Measurements from ENCODE around the gene CMIP.
"Not testable (repeated sequence)": the region's sequence is repeated elsewhere in the genome, so short reads cannot be mapped to it uniquely, and the experiment has no call there.

The CMIP gene

DNA sequence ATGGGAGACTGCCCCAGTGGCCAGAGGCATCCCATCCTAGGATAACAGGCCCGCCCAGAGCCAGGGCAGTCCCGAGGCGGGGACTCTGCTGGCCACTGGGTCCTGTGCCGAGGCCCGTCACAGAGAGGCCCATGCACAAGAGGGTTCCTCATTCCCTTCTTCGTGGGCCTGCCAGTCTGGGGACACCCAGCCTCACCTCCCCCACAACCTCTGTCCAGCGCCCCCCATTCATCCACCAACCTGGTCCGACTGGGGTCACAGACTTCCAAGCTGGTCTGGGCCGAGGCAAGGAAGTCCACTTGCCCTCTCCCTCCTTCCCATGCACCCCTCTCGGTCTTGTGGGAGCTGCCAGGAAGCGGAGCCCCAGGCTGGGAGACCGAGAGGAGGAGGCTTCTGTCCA lies 240.3 kb downstream of the CMIP start:
- Histone ChIP-seq H3K4me1 (no peaks in the 10 kb centered on the region), H3K4me3 (no peak overlapping the region), H3K27ac (no peak overlapping the region), H3K9me3 (no peaks in the 10 kb centered on the region), H3K36me3 (peaks cover 0 to 11% (median 7%) of the 10 kb centered on the region in 3 donors), H3K27me3 (no peaks in the 10 kb centered on the region)
- intact Hi-C loops (cut with DNase I; ENCODE audit: low total_unique reads) = no loop called here
- TF ChIP-seq, protein P1, sequence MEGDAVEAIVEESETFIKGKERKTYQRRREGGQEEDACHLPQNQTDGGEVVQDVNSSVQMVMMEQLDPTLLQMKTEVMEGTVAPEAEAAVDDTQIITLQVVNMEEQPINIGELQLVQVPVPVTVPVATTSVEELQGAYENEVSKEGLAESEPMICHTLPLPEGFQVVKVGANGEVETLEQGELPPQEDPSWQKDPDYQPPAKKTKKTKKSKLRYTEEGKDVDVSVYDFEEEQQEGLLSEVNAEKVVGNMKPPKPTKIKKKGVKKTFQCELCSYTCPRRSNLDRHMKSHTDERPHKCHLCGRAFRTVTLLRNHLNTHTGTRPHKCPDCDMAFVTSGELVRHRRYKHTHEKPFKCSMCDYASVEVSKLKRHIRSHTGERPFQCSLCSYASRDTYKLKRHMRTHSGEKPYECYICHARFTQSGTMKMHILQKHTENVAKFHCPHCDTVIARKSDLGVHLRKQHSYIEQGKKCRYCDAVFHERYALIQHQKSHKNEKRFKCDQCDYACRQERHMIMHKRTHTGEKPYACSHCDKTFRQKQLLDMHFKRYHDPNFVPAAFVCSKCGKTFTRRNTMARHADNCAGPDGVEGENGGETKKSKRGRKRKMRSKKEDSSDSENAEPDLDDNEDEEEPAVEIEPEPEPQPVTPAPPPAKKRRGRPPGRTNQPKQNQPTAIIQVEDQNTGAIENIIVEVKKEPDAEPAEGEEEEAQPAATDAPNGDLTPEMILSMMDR (IDR thresholded peaks at IDR 0.05) = no peak
- no peak for DNase-seq

DNA sequence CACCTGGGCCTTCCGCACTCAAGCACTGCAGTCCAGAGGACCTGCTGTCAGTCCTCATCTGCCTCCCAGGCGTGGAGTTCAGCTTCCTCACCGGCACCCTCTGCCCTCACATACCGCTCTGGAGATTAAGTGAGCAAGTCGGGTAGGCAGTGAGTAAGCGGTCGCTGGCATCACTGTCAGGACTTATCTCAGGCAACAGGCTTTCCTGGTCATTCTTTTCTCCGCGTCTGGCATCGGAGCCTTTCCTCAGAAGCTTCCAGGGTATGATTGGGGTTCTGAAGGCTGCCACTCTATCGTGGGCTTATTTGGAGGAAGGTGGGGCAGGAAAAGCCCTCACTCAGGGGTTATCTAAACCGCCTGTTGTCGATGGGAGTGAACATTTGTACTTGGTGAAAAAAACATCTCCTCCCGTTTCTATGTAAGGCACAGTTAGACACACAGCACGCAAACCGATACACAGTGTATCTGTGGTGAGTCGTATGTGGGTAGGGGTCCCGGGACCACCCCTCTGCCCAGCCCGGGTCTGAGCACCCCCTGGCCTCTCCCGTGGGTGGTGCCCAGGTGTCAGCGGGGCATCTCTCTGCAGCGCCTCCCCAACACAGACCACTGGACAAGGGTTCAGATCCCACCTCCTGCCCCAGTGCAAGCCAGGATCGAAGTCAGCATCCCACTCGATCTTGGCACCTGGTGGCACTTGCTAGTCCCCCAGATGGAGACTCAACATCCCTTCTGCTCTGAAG lies 242.0 kb downstream of the CMIP start:
- H3K4me1 ChIP-seq = no peaks in the 10 kb centered on the region

DNA sequence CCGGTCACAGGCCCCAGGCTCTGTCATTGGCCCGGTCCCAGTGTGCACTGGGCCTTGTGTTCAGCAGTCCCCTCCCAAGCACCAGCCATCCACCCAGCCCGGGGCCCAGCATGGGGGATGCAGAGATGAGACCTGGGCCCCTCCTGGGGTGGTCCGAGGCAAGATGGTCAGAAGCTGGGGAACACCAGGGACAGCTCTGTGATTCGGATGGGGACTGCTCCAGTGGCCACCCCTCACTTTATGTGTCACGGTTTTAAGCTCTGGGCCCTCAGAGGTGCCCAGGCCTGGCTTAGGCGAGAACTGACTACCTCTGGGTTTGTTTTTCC lies 242.5 kb downstream of the CMIP start:
- no peaks in the 10 kb centered on the region for H3K4me1 ChIP-seq
- H3K27ac ChIP-seq = no peak overlapping the region
- intact Hi-C loops (cut with DNase I; ENCODE audit: low total_unique reads) = no loop called here
- no peaks in the 10 kb centered on the region for H3K27me3 ChIP-seq
- H3K36me3 ChIP-seq = peaks cover 0 to 6% (median 2%) of the 10 kb centered on the region in 3 donors
- TF ChIP-seq, protein P1 (IDR thresholded peaks at IDR 0.05) = no peak
- H3K4me3 ChIP-seq = no peak overlapping the region
- H3K9me3 ChIP-seq = no peaks in the 10 kb centered on the region
- DNase-seq = no peak

More for the DNA sequence above, 242.0 kb downstream of the CMIP start:
- H3K27me3 ChIP-seq = no peaks in the 10 kb centered on the region
- H3K36me3 ChIP-seq = peaks cover 0 to under 1% (median 0%) of the 10 kb centered on the region in 3 donors
- intact Hi-C loops (cut with DNase I; ENCODE audit: low total_unique reads) = no loop called here
- no peak overlapping the region for H3K27ac ChIP-seq
- DNase-seq = peak in 1 of 2 donors; percentile 54
- H3K9me3 ChIP-seq = no peaks in the 10 kb centered on the region
- H3K4me3 ChIP-seq = no peak overlapping the region
- TF ChIP-seq, protein P1 (IDR thresholded peaks at IDR 0.05) = no peak

DNA sequence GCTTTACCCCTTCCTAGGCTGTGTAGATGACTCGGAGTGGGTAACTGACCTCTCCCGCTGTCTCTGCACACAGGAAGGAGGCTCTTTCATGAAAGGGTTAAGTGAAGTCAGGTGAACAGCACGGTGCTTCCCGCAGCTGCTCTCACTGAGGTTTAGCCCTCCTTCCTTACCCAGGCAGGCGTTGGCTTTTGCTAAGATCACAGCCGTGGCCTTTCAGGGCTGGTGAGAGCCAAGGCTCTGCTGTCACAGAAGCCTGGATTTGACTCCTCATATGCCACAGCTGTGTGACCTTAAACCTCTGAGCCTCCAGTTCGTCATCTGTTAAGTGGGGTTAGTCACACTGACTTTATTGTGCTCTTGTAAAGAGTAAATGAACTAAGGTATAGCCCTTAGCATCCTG lies 243.6 kb downstream of the CMIP start:
- Histone ChIP-seq H3K4me3 (no peak overlapping the region), H3K4me1 (no peaks in the 10 kb centered on the region)

DNA sequence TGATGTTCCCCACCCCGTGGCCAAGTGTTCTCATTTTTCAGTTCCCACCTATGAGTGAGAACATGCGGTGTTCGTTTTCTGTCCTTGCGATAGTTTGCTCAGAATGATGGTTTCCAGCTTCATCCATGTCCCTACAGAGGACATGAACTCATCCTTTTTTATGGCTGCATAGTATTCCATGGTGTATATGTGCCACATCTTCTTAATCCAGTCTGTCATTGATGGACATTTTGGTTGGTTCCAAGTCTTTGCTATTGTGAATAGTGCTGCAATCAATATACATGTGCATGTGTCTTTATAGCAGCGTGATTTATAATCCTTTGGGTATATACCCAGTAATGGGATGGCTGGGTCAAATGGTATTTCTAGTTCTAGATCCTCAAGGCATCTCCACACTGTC lies 244.2 kb downstream of the CMIP start:
- H3K27ac ChIP-seq; H3K4me3 ChIP-seq; intact Hi-C loops (cut with DNase I; ENCODE audit: low total_unique reads); DNase-seq; H3K27me3 ChIP-seq; H3K9me3 ChIP-seq; H3K4me1 ChIP-seq: not testable (repeated sequence)
- H3K36me3 ChIP-seq = peaks cover 0 to 24% (median 20%) of the 10 kb centered on the region in 3 donors

More for the DNA sequence above, 243.6 kb downstream of the CMIP start:
- Histone ChIP-seq H3K27me3 (no peaks in the 10 kb centered on the region), H3K27ac (no peak overlapping the region), H3K9me3 (no peaks in the 10 kb centered on the region), H3K36me3 (peaks cover 0 to 17% (median 13%) of the 10 kb centered on the region in 3 donors)
- TF ChIP-seq, protein P1 (IDR thresholded peaks at IDR 0.05) = no peak
- intact Hi-C loops (cut with DNase I; ENCODE audit: low total_unique reads) = no loop called here
- DNase-seq = no peak

DNA sequence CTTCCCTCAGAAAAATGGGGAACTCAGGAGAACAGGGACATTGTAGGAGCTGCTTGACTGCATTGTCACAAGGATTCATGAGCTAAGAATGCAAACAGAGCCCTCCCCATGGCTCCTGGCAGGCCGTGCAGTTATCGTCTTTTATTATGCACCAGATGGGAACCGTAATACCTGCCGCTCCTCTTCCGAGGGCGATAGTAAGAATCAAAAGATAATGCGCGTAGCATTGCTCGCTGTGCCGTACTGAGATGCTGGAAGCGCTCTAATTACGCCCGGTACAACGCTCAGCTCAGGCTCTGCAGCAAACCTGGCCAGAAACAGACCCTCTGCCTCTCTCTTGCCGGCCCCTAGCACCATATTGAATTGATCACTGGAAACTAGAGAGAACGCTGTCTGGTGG lies 247.4 kb downstream of the CMIP start:
- no peak overlapping the region for H3K4me3 ChIP-seq
- intact Hi-C loops (cut with DNase I; ENCODE audit: low total_unique reads) = no loop called here
- H3K36me3 ChIP-seq = peaks cover 0 to 37% (median 22%) of the 10 kb centered on the region in 3 donors
- no peaks in the 10 kb centered on the region for H3K9me3 ChIP-seq
- TF ChIP-seq, protein P1 (IDR thresholded peaks at IDR 0.05) = no peak
- DNase-seq = no peak
- no peak overlapping the region for H3K27ac ChIP-seq
- no peaks in the 10 kb centered on the region for H3K27me3 ChIP-seq
- no peaks in the 10 kb centered on the region for H3K4me1 ChIP-seq
